Epithelial cell of proximal tubule (primary cell): Measurements from ENCODE around the gene SOX12. TPM values are rescaled to one million over a fixed set of nuclear protein-coding genes. Genes with fewer than 3 reads are reported as not detected.

Experiments
- DNase-seq: peaks from one replicate; pipeline ENCODE4 v3.0.0-alpha.2; 2011; ENCODE audit warnings: low read depth
- H3K4me3 ChIP-seq: 2 replicates; pipeline ENCODE4 v1.5.1; 2011; ENCODE audit warnings: low read depth, mild to moderate bottlenecking, low read length
- total RNA-seq: library from RNA; depleted of rRNA; stranded (reverse); fragments of >200 nt; gene quantifications from 2 replicates; pipeline ENCODE4 v1.2.3, GENCODE V29; 2015
- TF ChIP-seq, protein P1 (sequence below): conservative IDR thresholded peaks from 2 replicates; pipeline ENCODE4 v1.5.1; 2012; ENCODE audit warnings: low read depth, mild to moderate bottlenecking, low read length

The SOX12 gene
- total RNA-seq, 1 donor from 2014 or later = 10.1 TPM

GRCh38 chr20:301886-302848, 23.2 kb upstream of the SOX12 start:
- H3K4me3 ChIP-seq = no peak overlapping the region
- TF ChIP-seq, protein P1, sequence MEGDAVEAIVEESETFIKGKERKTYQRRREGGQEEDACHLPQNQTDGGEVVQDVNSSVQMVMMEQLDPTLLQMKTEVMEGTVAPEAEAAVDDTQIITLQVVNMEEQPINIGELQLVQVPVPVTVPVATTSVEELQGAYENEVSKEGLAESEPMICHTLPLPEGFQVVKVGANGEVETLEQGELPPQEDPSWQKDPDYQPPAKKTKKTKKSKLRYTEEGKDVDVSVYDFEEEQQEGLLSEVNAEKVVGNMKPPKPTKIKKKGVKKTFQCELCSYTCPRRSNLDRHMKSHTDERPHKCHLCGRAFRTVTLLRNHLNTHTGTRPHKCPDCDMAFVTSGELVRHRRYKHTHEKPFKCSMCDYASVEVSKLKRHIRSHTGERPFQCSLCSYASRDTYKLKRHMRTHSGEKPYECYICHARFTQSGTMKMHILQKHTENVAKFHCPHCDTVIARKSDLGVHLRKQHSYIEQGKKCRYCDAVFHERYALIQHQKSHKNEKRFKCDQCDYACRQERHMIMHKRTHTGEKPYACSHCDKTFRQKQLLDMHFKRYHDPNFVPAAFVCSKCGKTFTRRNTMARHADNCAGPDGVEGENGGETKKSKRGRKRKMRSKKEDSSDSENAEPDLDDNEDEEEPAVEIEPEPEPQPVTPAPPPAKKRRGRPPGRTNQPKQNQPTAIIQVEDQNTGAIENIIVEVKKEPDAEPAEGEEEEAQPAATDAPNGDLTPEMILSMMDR = no peak
- DNase-seq = no peak

GRCh38 chr20:305745-306144, 19.6 kb upstream of the SOX12 start:
- TF ChIP-seq, protein P1 = no peak
- no peak for DNase-seq

GRCh38 chr20:308427-309038, 16.8 kb upstream of the SOX12 start:
- no peak overlapping the region for H3K4me3 ChIP-seq
- TF ChIP-seq, protein P1 = no peak
- DNase-seq = no peak

More at GRCh38 chr20:305745-306144, 19.6 kb upstream of the SOX12 start:
- no peak overlapping the region for H3K4me3 ChIP-seq

DNA sequence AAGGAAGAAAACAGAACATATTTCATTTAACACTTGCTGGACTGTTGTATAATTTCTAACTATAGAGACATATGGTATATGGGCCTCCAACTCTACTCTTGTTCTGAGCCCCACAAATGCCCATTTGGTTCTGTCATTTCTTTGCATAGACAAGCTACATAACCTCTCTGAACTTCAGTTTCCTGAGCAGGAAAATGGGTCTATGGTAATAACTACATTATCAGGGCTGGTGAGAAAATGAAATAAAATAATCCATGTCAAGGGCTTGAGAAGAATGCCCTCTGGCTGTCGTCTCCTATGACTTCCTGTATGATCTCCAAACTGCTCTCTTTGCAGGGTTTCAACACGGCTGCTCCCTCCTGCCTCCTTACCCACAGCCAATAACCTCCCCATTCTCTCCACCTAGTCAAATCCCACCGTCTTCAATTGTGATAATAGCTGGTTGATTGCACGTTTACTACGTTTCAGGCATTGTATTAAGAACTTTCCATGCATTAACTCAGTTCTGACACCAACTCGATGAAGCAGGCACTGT, 16.0 kb upstream of the SOX12 start:
- TF ChIP-seq, protein P1 = no peak
- no peak for DNase-seq
- H3K4me3 ChIP-seq = peak overlapping the region; percentile 46

DNA sequence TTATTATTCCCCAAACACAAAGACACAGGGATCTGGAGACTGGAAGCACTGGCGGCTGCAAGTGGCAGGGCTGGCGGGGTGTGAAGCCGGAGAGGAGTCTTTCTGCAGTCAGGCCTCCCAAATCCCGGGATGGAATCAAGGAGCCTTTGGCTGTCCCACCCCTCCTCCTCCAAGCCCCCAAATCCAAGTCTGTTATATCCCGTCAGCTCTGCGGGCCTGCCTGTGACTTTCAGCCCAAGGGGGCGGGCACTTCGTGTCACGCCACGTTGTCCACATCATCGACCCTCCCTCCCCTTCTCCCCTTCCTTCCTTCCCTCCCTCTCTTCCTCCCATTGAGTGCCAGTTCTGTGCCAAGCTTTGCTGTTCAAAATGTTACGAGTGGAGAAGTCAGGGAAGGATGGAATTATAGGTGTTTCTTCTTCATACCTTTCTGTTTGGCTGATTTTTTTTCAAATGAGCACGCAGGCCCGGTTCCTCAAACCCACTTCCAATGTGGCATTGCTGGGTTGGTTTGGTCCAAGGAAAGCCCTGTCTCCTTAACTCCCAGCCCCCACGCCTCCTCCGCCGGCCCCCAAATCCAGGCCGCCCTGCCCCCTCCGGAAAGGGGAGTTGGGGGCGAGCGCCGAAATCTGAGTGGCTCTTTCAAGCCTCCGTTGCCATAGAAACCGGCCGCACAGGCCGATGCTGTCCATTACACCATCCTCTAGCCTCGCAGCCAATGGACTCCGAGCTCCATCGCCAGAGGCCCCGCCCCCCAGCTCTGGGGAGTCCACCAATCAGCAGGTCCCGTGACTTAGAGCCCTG, 15.3 kb upstream of the SOX12 start:
- TF ChIP-seq, protein P1 = no peak
- H3K4me3 ChIP-seq = peak overlapping the region; percentile 46
- no peak for DNase-seq

GRCh38 chr20:310645-311044, 14.7 kb upstream of the SOX12 start:
- DNase-seq = no peak
- TF ChIP-seq, protein P1 = no peak
- H3K4me3 ChIP-seq = no peak overlapping the region
